Measurements from ENCODE around the gene CCNL1.

CCNL1 gene

DNA sequence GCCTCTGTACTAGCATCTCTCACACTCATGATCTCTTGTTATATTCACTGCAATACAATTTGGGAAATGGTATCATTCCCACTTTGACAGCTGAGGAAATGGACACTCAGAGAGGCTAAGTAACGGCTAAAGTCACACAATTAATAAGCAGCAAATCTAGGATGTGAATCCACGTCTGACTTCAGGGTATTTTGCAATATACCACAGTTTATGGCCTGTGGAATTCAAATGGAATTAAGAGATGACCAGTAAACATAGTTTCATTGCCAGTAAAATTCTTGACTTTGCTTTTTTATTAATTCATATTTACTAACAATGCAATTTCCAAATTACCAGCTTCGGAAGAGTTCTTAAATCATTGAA lies 61.1 kb downstream of the CCNL1 start:
- H3K4me3 ChIP-seq (ENCODE audit: low read length), result no peak overlapping the region
- DNase-seq (ENCODE audit: low read depth), result no peak
- no peak for TF ChIP-seq CTCF (conservative IDR thresholded peaks at IDR 0.05; ENCODE audit: low read depth, low read length)

- TF ChIP-seq CTCF (conservative IDR thresholded peaks at IDR 0.05; ENCODE audit: low read depth, low read length), result no peak
- DNase-seq (ENCODE audit: low read depth), result no peak
- H3K4me3 ChIP-seq (ENCODE audit: low read length), result no peak overlapping the region
Measured at GRCh38 chr3:157098121-157098822, 61.7 kb downstream of the CCNL1 start.

All from retinal pigment epithelial cell (primary cell).